ENCODE data around the gene HGS. TPM values are rescaled to one million over a fixed set of nuclear protein-coding genes. Genes with fewer than 3 reads are reported as not detected.

HGS gene
- total and polyA plus RNA-seq, 2 of the 13 experiments (the other 11 are each of a cell fraction or from before 2014, with no cell fraction given), result 73.3 to 78.1 TPM

- TF ChIP-seq TFE3 (CRISPR knock-in tag; IDR thresholded peaks at IDR 0.05) (peak; percentile 52; the same call in 1 of the 2 replicates), ZNF543 (CRISPR knock-in tag; IDR thresholded peaks at IDR 0.05) (0 out of 2 replicates have a peak, but pooled peaks have one; percentile 25), ZNF451 (CRISPR knock-in tag; IDR thresholded peaks at IDR 0.05) (0 out of 2 replicates have a peak, but pooled peaks have one; percentile 1), ZNF703 (CRISPR knock-in tag; IDR thresholded peaks at IDR 0.05; ENCODE audit: borderline replicate concordance) (0 out of 2 replicates have a peak, but pooled peaks have one; percentile 23), ZNF383 (CRISPR knock-in tag; IDR thresholded peaks at IDR 0.05; ENCODE audit: borderline replicate concordance) (no peak), BRD4 (CRISPR knock-in tag; IDR thresholded peaks at IDR 0.05) (no peak), GATAD2A (CRISPR knock-in tag; IDR thresholded peaks at IDR 0.05) (no peak), DNMT1 (CRISPR knock-in tag; IDR thresholded peaks at IDR 0.05) (peak; percentile 6; the same call in 1 of the 2 replicates), FOSL2 (CRISPR knock-in tag; IDR thresholded peaks at IDR 0.05) (peak; percentile 54; the same call in 1 of the 2 replicates), FOXC1 (CRISPR knock-in tag; IDR thresholded peaks at IDR 0.05; ENCODE audit: borderline replicate concordance) (no peak), BCL3 (CRISPR knock-in tag; IDR thresholded peaks at IDR 0.05) (peak; percentile 12; the same call in 1 of the 2 replicates), TFDP2 (CRISPR knock-in tag; IDR thresholded peaks at IDR 0.05) (peak; percentile 64; the same call in 1 of the 2 replicates), ZFYVE20 (CRISPR knock-in tag; IDR thresholded peaks at IDR 0.05; ENCODE audit: borderline replicate concordance, low read depth) (0 out of 2 replicates have a peak, but pooled peaks have one; percentile 10), AHR (CRISPR knock-in tag; IDR thresholded peaks at IDR 0.05) (0 out of 2 replicates have a peak, but pooled peaks have one; percentile 40), ZNF431 (CRISPR knock-in tag; IDR thresholded peaks at IDR 0.05; ENCODE audit: borderline replicate concordance, low read depth) (0 out of 2 replicates have a peak, but pooled peaks have one; percentile 0), SSRP1 (CRISPR knock-in tag; IDR thresholded peaks at IDR 0.05) (0 out of 2 replicates have a peak, but pooled peaks have one; percentile 7), MYC (CRISPR knock-in tag; IDR thresholded peaks at IDR 0.05; ENCODE audit: borderline replicate concordance) (0 out of 2 replicates have a peak, but pooled peaks have one; percentile 42), BATF2 (CRISPR knock-in tag; IDR thresholded peaks at IDR 0.05) (peak; percentile 80; the same call in 1 of the 2 replicates), ZNF83 (CRISPR knock-in tag; IDR thresholded peaks at IDR 0.05; ENCODE audit: borderline replicate concordance) (no peak), ZNF12 (CRISPR knock-in tag; IDR thresholded peaks at IDR 0.05) (0 out of 2 replicates have a peak, but pooled peaks have one; percentile 17), ATF7-NPFF (CRISPR knock-in tag; IDR thresholded peaks at IDR 0.05; ENCODE audit: low read depth) (0 out of 2 replicates have a peak, but pooled peaks have one; percentile 16)
- TF ChIP-seq, protein P1, sequence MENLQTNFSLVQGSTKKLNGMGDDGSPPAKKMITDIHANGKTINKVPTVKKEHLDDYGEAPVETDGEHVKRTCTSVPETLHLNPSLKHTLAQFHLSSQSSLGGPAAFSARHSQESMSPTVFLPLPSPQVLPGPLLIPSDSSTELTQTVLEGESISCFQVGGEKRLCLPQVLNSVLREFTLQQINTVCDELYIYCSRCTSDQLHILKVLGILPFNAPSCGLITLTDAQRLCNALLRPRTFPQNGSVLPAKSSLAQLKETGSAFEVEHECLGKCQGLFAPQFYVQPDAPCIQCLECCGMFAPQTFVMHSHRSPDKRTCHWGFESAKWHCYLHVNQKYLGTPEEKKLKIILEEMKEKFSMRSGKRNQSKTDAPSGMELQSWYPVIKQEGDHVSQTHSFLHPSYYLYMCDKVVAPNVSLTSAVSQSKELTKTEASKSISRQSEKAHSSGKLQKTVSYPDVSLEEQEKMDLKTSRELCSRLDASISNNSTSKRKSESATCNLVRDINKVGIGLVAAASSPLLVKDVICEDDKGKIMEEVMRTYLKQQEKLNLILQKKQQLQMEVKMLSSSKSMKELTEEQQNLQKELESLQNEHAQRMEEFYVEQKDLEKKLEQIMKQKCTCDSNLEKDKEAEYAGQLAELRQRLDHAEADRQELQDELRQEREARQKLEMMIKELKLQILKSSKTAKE (CRISPR knock-in tag; IDR thresholded peaks at IDR 0.05; ENCODE audit: borderline replicate concordance), result peak; percentile 26; the same call in 1 of the 2 replicates
Measured at GRCh38 chr17:81684442-81684911, 666 bp downstream of the HGS start (continued).
